Body of pancreas (tissue), 4 donors: ENCODE measurements around the gene PRSS57.

Experiments
- CTCF ChIP-seq, 7 experiments: fragments of 450-650 bp in 4 of 7; fragments of 200-600 bp in 3 of 7; sonication (generic) in 3 of 7; IDR thresholded peaks; one replicate each; pipeline ENCODE4 v1.5.1; 2016 to 2019; ENCODE audit warnings: antibody characterized with exemption in 7 of 7
- POLR2A ChIP-seq, 3 donors: fragments of 450-650 bp; IDR thresholded peaks; one replicate each; pipeline ENCODE4 v1.6.1; 2016; ENCODE audit warnings: antibody characterized with exemption in 3 of 3, mild to moderate bottlenecking in 2 of 3

GRCh38 chr19:645912-646778 lies 49.1 kb downstream of the PRSS57 start:
- TF ChIP-seq POLR2A (IDR thresholded peaks at IDR 0.05) (no peak), CTCF (IDR thresholded peaks at IDR 0.05) (no peak)
